CD14-positive monocyte (primary cell): Measurements from ENCODE around the gene WTIP. TPM values are rescaled to one million over a fixed set of nuclear protein-coding genes. Genes with fewer than 3 reads are reported as not detected.

ENCODE experiments used
- DNase-seq, 3 donors: peaks; one replicate each; pipeline ENCODE4 v3.0.0-alpha.2; 2011 to 2022
- H2AFZ ChIP-seq: 2 replicates; pipeline ENCODE4 v1.6.0; 2012; ENCODE audit warnings: mild to moderate bottlenecking, low read depth, low read length, inconsistent platforms; ENCODE audit not compliant: insufficient read depth, poor library complexity, severe bottlenecking
- H3K27ac ChIP-seq, 2 donors: 1 replicate in 1 of 2; 2 replicates in 1 of 2; pipeline ENCODE4 v1.5.1; 2012 to 2013; ENCODE audit warnings: low read length in 2 of 2, control low read depth in 1 of 2, inconsistent platforms in 1 of 2, low read depth in 1 of 2, mild to moderate bottlenecking in 1 of 2
- H3K27me3 ChIP-seq, 2 donors: one replicate each; pipeline versions ENCODE4 v1.6.0 to v1.6.1; 2011 to 2013; ENCODE audit warnings: low read length in 2 of 2; ENCODE audit not compliant: control insufficient read depth in 2 of 2, insufficient read depth in 2 of 2
- H3K36me3 ChIP-seq, 2 donors: replicated peaks in 1 of 2; 1 replicate in 1 of 2; 2 replicates in 1 of 2; pipeline versions ENCODE4 v1.5.1 to v1.6.1; 2012 to 2013; ENCODE audit warnings: low read length in 2 of 2, control low read depth in 1 of 2, inconsistent platforms in 1 of 2, mild to moderate bottlenecking in 1 of 2; ENCODE audit not compliant: insufficient read depth in 2 of 2, control insufficient read depth in 1 of 2
- H3K4me1 ChIP-seq, 2 donors: 1 replicate in 1 of 2; 2 replicates in 1 of 2; pipeline versions ENCODE4 v1.5.1 to v1.6.1; 2012 to 2013; ENCODE audit warnings: low read length in 2 of 2, control low read depth in 1 of 2, inconsistent platforms in 1 of 2, mild to moderate bottlenecking in 1 of 2, moderate library complexity in 1 of 2; ENCODE audit not compliant: insufficient read depth in 2 of 2, control insufficient read depth in 1 of 2
- H3K4me2 ChIP-seq: replicated peaks from 2 replicates; pipeline ENCODE3; 2012; ENCODE audit warnings: low read length, moderate library complexity, mild to moderate bottlenecking; ENCODE audit not compliant: poor library complexity, severe bottlenecking; ENCODE audit errors: extremely low read depth
- H3K4me3 ChIP-seq, 3 experiments: fragments of 200-600 bp in 1 of 3; sonication (generic) in 1 of 3; replicated peaks in 1 of 3; 1 replicate in 2 of 3; 2 replicates in 1 of 3; pipeline ENCODE4 v1.5.1; 2011 to 2013; ENCODE audit warnings: low read length in 3 of 3, mild to moderate bottlenecking in 3 of 3, control low read depth in 2 of 3, low read depth in 2 of 3, inconsistent platforms in 1 of 3, moderate library complexity in 1 of 3
- H3K79me2 ChIP-seq: 2 replicates; pipeline ENCODE4 v1.6.0; 2012; ENCODE audit warnings: mild to moderate bottlenecking, control low read depth, inconsistent platforms, low read length, moderate library complexity; ENCODE audit not compliant: insufficient read depth
- H3K9ac ChIP-seq: 2 replicates; pipeline ENCODE4 v1.6.0; 2017; ENCODE audit warnings: low read length, mild to moderate bottlenecking; ENCODE audit not compliant: insufficient read depth, poor library complexity, severe bottlenecking
- H3K9me3 ChIP-seq, 2 donors: replicated peaks in 1 of 2; 1 replicate in 1 of 2; 2 replicates in 1 of 2; pipeline versions ENCODE4 v1.5.1 to v1.6.1; 2012 to 2013; ENCODE audit warnings: low read length in 2 of 2, control low read depth in 1 of 2; ENCODE audit not compliant: control insufficient read depth in 1 of 2, insufficient read depth in 1 of 2
- H4K20me1 ChIP-seq: 2 replicates; pipeline ENCODE4 v1.6.0; 2012; ENCODE audit warnings: mild to moderate bottlenecking, low read length, control low read depth, moderate library complexity; ENCODE audit not compliant: insufficient read depth
- H3K27ac Mint-ChIP-seq, 7 donors: one replicate each; pipeline ENCODE4 v1.8.0; 2020; ENCODE audit warnings: mild to moderate bottlenecking in 7 of 7, mixed read lengths in 7 of 7, moderate library complexity in 6 of 7, inconsistent platforms in 2 of 7
- H3K27me3 Mint-ChIP-seq, 3 donors: one replicate each; pipeline ENCODE4 v1.8.0; 2021 to 2022; ENCODE audit warnings: low read depth in 3 of 3, mild to moderate bottlenecking in 3 of 3, mixed read lengths in 3 of 3, moderate library complexity in 3 of 3, inconsistent platforms in 1 of 3
- H3K36me3 Mint-ChIP-seq, 2 donors: one replicate each; pipeline ENCODE4 v1.8.0; 2020; ENCODE audit warnings: mixed read lengths in 2 of 2, inconsistent platforms in 1 of 2, mild to moderate bottlenecking in 1 of 2
- H3K4me1 Mint-ChIP-seq: one replicate; pipeline ENCODE4 v1.8.0; 2020; ENCODE audit warnings: mild to moderate bottlenecking, mixed read lengths
- H3K4me3 Mint-ChIP-seq, 2 donors: one replicate each; pipeline ENCODE4 v1.8.0; 2020; ENCODE audit warnings: mild to moderate bottlenecking in 2 of 2, mixed read lengths in 2 of 2, moderate library complexity in 1 of 2
- H3K9me3 Mint-ChIP-seq, 7 donors: one replicate each; pipeline ENCODE4 v1.8.0; 2020 to 2022; ENCODE audit warnings: mixed read lengths in 7 of 7, mild to moderate bottlenecking in 6 of 7, moderate library complexity in 6 of 7, inconsistent platforms in 2 of 7
- CTCF ChIP-seq: fragments of 200-600 bp; IDR thresholded peaks from one replicate; pipeline ENCODE4 v1.8.0; 2022; ENCODE audit warnings: antibody characterized with exemption, mild to moderate bottlenecking
- WGBS: methylation state at CpG from one replicate; pipeline ENCODE4 v1.1.5; 2013; ENCODE audit warnings: missing lambda C conversion rate; ENCODE audit not compliant: insufficient coverage; 5-methylcytosine and 5-hydroxymethylcytosine counted together
- intact Hi-C, 2 donors: fragments of 100-400 bp; cut with micrococcal nuclease; formaldehyde crosslinking; loops; one replicate each; pipeline versions ENCODE4 v1.15.0 to v1.15.1; 2023
- polyA plus RNA-seq, 3 donors: library from polyadenylated mRNA; depleted of rRNA in 1 of 3; unstranded in 2 of 3; stranded (reverse) in 1 of 3; fragments of 300-500 nt in 2 of 3; fragments of >200 nt in 1 of 3; fragmentation: Illumina TruSeq in 2 of 3; gene quantifications; 1 replicate in 2 of 3; 2 replicates in 1 of 3; pipeline ENCODE4 v1.2.3, GENCODE V29; 2012 to 2021

Gene WTIP
- polyA plus RNA-seq, 3 donors, result 0.11 TPM; not detected in 2

- peak overlapping the region in 1 of 2 donors; percentile 78 for H3K4me3 Mint-ChIP-seq
- TF ChIP-seq CTCF, result no peak
- WGBS, result 89% methylated on average over 8 of the region's 9 CpGs
- peaks cover 45 to 63% (median 53%) of the 10 kb centered on the region in 3 donors for H3K27me3 Mint-ChIP-seq
- Histone ChIP-seq H3K27ac (no peak overlapping the region), H3K36me3 (no peaks in the 10 kb centered on the region), H3K27me3 (peaks cover 16 to 41% of the 10 kb centered on the region in 2 donors), H4K20me1 (no peaks in the 10 kb centered on the region), H3K4me3 (no peak overlapping the region), H3K9me3 (peaks cover 0 to 11% of the 10 kb centered on the region in 2 donors), H2AFZ (no peak overlapping the region), H3K79me2 (no peaks in the 10 kb centered on the region), H3K9ac (no peak overlapping the region), H3K4me1 (no peaks in the 10 kb centered on the region), H3K4me2 (no peak overlapping the region)
- H3K27ac Mint-ChIP-seq, result peak overlapping the region in 1 of 7 donors; percentile 46
- H3K9me3 Mint-ChIP-seq, result peaks cover 0 to 18% (median 0%) of the 10 kb centered on the region in 7 donors
- H3K4me1 Mint-ChIP-seq, result peaks cover 3% of the 10 kb centered on the region
- DNase-seq, result no peak
- H3K36me3 Mint-ChIP-seq, result no peaks in the 10 kb centered on the region
- intact Hi-C loops, result no loop called here
These were observed 2.8 kb downstream of the WTIP start for GRCh38 chr19:34484328-34484727.

- Histone ChIP-seq H3K27ac (no peak overlapping the region), H3K79me2 (no peaks in the 10 kb centered on the region), H3K4me3 (no peak overlapping the region), H3K4me1 (no peaks in the 10 kb centered on the region), H3K27me3 (peaks cover 2 to 27% of the 10 kb centered on the region in 2 donors), H4K20me1 (no peaks in the 10 kb centered on the region), H3K36me3 (no peaks in the 10 kb centered on the region), H3K4me2 (no peak overlapping the region), H3K9ac (no peak overlapping the region), H3K9me3 (peaks cover 0 to 3% of the 10 kb centered on the region in 2 donors), H2AFZ (no peak overlapping the region)
- TF ChIP-seq CTCF, result no peak
- peaks cover 34 to 50% (median 40%) of the 10 kb centered on the region in 3 donors for H3K27me3 Mint-ChIP-seq
- intact Hi-C loops, result no loop called here
- peaks cover 0 to 12% (median 0%) of the 10 kb centered on the region in 7 donors for H3K9me3 Mint-ChIP-seq
- 77% methylated on average over 8 of the region's 9 CpGs for WGBS
- peaks cover 3% of the 10 kb centered on the region for H3K4me1 Mint-ChIP-seq
- no peak for DNase-seq
- H3K4me3 Mint-ChIP-seq, result peak overlapping the region in 1 of 2 donors; percentile 40
- no peaks in the 10 kb centered on the region for H3K36me3 Mint-ChIP-seq
- peak overlapping the region in 1 of 7 donors; percentile 9 for H3K27ac Mint-ChIP-seq
These were observed 4.3 kb downstream of the WTIP start for GRCh38 chr19:34485831-34486230.
